Astrocyte (in vitro differentiated cells and primary cell): ENCODE measurements around the gene C2orf92.

Experiments
- CTCF ChIP-seq: IDR thresholded peaks from 2 replicates; pipeline ENCODE4 v1.5.1; 2011; ENCODE audit warnings: low read depth, mild to moderate bottlenecking, inconsistent platforms, low read length, moderate library complexity; ENCODE audit not compliant: insufficient read depth
- EZH2 ChIP-seq: IDR thresholded peaks from 2 replicates; pipeline ENCODE4 v1.6.1; 2012; ENCODE audit warnings: mild to moderate bottlenecking, low read length, inconsistent platforms; ENCODE audit not compliant: insufficient read depth

- TF ChIP-seq CTCF (no peak), EZH2 (no peak)
These were observed 12.5 kb upstream of the C2orf92 start for GRCh38 chr2:97656905-97657587.
